MM.1S (cell line): ENCODE data around the gene GSTT2.

ENCODE experiments used
- CTCF ChIP-seq: fragments of 300-600 bp; sonication (generic); IDR thresholded peaks from 2 replicates; pipeline ENCODE4 v1.5.1; 2016; ENCODE audit warnings: antibody characterized with exemption, low read length, mixed read lengths
- EZH2 ChIP-seq: fragments of 300-600 bp; sonication (generic); optimal IDR thresholded peaks from 2 replicates; pipeline ENCODE3; 2017; ENCODE audit warnings: low read depth, mild to moderate bottlenecking, antibody characterized with exemption, low read length, mixed read lengths
- EZH2phosphoT487 ChIP-seq: fragments of 300-600 bp; sonication (generic); IDR thresholded peaks from 2 replicates; pipeline ENCODE4 v1.6.1; 2018; ENCODE audit warnings: antibody characterized with exemption, low read length

GRCh38 chr22:23970201-23970641 lies 9.7 kb upstream of the GSTT2 start:
- no peak for TF ChIP-seq CTCF
- no peak for TF ChIP-seq EZH2
- TF ChIP-seq EZH2phosphoT487: no peak
